ENCODE measurements around the gene HIVEP3.

HIVEP3 gene

DNA sequence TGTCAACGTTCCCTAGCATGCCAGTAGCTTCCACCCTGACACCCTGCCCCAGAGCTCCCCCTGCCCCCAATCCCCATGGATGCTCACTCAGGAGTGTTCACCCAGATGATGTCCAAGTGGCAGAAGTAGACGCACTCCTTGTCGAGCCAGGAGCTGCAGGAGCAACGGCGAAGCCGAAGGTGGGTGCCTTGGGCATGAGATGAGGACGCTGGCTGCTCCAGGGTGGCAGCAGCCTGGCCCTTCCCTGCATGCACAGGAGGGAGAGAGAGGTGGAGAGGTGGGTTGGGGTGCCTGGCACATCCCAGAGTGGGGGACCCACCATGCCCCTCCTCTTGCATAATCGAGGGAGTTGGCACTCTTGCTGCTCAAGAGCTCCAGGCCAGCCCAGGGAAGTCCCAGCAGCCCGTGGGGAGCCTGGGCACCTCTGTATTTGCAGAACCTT, 434.7 kb downstream of the HIVEP3 start:
- DNase-seq (no peak), ATAC-seq (ENCODE audit: insufficient read depth, low read depth) (no peak)
- Histone ChIP-seq H3K9me3 (ENCODE audit: insufficient read depth, low read length, severe bottlenecking) (no peaks in the 10 kb centered on the region), H3K27me3 (ENCODE audit: insufficient read depth, low read length, poor library complexity) (peaks cover 9% of the 10 kb centered on the region), H3K4me1 (ENCODE audit: insufficient read depth, low read length) (0 out of 2 replicates have a peak, but pooled peaks cover 4% of the 10 kb centered on the region), H3K36me3 (ENCODE audit: insufficient read depth, low read length) (no peaks in the 10 kb centered on the region), H2AFZ (ENCODE audit: low read depth, low read length) (no peak overlapping the region), H3K4me2 (ENCODE audit: insufficient read depth, low read length) (no peak overlapping the region), H3K9ac (ENCODE audit: low read depth, low read length) (no peak overlapping the region), H3K27ac (ENCODE audit: low read length) (no peak overlapping the region), H4K20me1 (ENCODE audit: insufficient read depth, low read length) (peaks cover 14% of the 10 kb centered on the region), H3K4me3 (ENCODE audit: low read depth in 1 of 2, low read length in 2 of 2) (no peak overlapping the region), H3K79me2 (ENCODE audit: insufficient read depth, low read length) (no peaks in the 10 kb centered on the region)
- TF ChIP-seq, protein P1, sequence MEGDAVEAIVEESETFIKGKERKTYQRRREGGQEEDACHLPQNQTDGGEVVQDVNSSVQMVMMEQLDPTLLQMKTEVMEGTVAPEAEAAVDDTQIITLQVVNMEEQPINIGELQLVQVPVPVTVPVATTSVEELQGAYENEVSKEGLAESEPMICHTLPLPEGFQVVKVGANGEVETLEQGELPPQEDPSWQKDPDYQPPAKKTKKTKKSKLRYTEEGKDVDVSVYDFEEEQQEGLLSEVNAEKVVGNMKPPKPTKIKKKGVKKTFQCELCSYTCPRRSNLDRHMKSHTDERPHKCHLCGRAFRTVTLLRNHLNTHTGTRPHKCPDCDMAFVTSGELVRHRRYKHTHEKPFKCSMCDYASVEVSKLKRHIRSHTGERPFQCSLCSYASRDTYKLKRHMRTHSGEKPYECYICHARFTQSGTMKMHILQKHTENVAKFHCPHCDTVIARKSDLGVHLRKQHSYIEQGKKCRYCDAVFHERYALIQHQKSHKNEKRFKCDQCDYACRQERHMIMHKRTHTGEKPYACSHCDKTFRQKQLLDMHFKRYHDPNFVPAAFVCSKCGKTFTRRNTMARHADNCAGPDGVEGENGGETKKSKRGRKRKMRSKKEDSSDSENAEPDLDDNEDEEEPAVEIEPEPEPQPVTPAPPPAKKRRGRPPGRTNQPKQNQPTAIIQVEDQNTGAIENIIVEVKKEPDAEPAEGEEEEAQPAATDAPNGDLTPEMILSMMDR (IDR thresholded peaks at IDR 0.05; ENCODE audit: borderline replicate concordance, extremely low read depth, low read length, poor library complexity, severe bottlenecking) = no peak
- no peak for TF ChIP-seq EZH2 (IDR thresholded peaks at IDR 0.05; ENCODE audit: borderline replicate concordance, low read depth, low read length, severe bottlenecking)

DNA sequence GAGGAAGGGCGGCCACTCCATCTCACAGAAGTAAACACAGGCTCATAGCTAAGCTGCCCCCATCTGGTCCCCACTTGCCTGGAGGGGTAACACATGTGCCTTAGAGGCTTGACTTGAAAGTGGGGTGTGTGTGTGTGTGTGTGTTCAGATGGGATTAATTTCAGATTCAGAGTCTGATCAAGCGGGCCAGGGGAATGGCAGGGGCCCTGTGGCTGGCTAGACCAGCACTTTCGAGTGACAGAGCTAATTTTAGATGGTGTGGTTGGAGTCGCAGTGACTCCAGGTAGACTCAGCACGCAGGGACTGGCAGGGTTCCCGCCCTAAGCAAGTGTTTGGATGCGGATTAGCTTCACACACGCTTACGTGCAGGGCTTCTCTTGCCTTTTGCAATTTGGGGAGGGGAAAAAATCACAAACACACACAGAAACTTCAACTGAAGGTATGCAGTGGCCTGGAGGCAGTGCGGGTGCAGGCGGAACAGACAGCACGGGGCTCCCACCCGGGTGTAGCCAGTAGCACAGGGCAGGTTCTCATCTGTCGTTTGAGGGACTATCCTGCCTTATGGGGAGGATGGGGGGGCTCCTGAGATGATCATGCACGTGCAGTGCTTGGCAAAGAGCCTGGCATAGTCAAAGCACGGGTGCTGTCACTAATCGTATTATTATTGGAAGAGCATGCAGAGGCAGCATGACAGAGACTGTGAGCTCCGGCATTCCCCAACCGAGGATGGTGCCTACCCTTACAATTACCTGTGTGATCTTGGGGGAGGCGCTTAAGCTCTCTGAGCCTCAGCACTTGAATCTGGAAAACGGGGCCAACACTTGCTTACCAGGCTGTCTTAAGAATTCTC, 435.5 kb downstream of the HIVEP3 start:
- 0 out of 2 replicates have a peak, but pooled peaks cover 4% of the 10 kb centered on the region for H3K4me1 ChIP-seq (ENCODE audit: insufficient read depth, low read length)
- H3K4me3 ChIP-seq (ENCODE audit: low read depth in 1 of 2, low read length in 2 of 2) = no peak overlapping the region
- H3K36me3 ChIP-seq (ENCODE audit: insufficient read depth, low read length) = no peaks in the 10 kb centered on the region
- no peak overlapping the region for H3K27ac ChIP-seq (ENCODE audit: low read length)
- peaks cover 14% of the 10 kb centered on the region for H4K20me1 ChIP-seq (ENCODE audit: insufficient read depth, low read length)
- peaks cover 12% of the 10 kb centered on the region for H3K27me3 ChIP-seq (ENCODE audit: insufficient read depth, low read length, poor library complexity)
- DNase-seq = no peak
- H3K9ac ChIP-seq (ENCODE audit: low read depth, low read length) = no peak overlapping the region
- no peak overlapping the region for H3K4me2 ChIP-seq (ENCODE audit: insufficient read depth, low read length)
- no peak for ATAC-seq (ENCODE audit: insufficient read depth, low read depth)
- TF ChIP-seq, protein P1 (IDR thresholded peaks at IDR 0.05; ENCODE audit: borderline replicate concordance, extremely low read depth, low read length, poor library complexity, severe bottlenecking) = no peak
- TF ChIP-seq EZH2 (IDR thresholded peaks at IDR 0.05; ENCODE audit: borderline replicate concordance, low read depth, low read length, severe bottlenecking) = no peak
- H2AFZ ChIP-seq (ENCODE audit: low read depth, low read length) = no peak overlapping the region
- H3K79me2 ChIP-seq (ENCODE audit: insufficient read depth, low read length) = no peaks in the 10 kb centered on the region
- H3K9me3 ChIP-seq (ENCODE audit: insufficient read depth, low read length, severe bottlenecking) = no peaks in the 10 kb centered on the region

DNA sequence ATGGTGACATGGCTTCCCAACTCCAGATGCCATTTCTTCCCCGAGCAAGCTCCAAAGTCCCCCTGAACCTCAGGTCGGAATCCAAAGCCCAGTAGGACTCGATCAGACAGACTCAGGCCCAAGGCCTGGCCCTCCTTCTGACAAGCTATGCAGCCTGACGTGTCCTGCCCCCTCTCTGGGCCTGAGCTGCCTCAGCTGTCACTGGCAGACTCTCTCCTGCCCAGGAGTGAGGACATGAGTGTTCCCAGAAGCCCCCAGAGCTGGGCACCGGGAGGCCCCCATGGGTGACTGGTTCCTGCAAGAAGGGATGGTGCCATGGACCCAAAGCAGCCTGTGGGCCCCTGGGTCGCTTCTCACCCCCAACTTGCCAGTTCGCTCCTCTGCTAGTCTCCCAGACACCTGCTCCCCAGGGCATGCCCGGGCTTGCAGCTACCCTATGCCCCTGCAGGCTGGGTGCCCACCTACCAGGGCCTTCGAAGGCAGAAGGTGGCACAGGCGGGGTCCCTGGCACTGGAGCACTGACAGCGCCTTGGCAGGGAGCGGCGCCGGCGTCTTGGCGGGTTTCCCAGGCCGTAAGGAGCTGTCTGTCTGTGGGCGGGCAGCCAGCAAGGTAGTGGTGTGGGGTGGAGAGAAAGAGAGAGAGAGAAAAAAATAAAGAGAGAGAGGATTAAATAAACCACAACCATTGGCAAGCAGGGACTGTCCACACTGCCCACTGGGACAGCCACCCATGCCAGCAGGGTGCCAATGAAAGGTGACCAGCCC, 436.5 kb downstream of the HIVEP3 start:
- 0 out of 2 replicates have a peak, but pooled peaks cover 4% of the 10 kb centered on the region for H3K4me1 ChIP-seq (ENCODE audit: insufficient read depth, low read length)

More for the DNA sequence above, 436.5 kb downstream of the HIVEP3 start:
- H2AFZ ChIP-seq (ENCODE audit: low read depth, low read length) = no peak overlapping the region
- no peaks in the 10 kb centered on the region for H3K79me2 ChIP-seq (ENCODE audit: insufficient read depth, low read length)
- no peak overlapping the region for H3K27ac ChIP-seq (ENCODE audit: low read length)
- H3K36me3 ChIP-seq (ENCODE audit: insufficient read depth, low read length) = no peaks in the 10 kb centered on the region
- peaks cover 14% of the 10 kb centered on the region for H4K20me1 ChIP-seq (ENCODE audit: insufficient read depth, low read length)
- no peak overlapping the region for H3K4me2 ChIP-seq (ENCODE audit: insufficient read depth, low read length)
- no peak overlapping the region for H3K4me3 ChIP-seq (ENCODE audit: low read depth in 1 of 2, low read length in 2 of 2)
- H3K9me3 ChIP-seq (ENCODE audit: insufficient read depth, low read length, severe bottlenecking) = no peaks in the 10 kb centered on the region
- peaks cover 8% of the 10 kb centered on the region for H3K27me3 ChIP-seq (ENCODE audit: insufficient read depth, low read length, poor library complexity)
- DNase-seq (peak; percentile 38), ATAC-seq (ENCODE audit: insufficient read depth, low read depth) (peak; percentile 50; the same call in 2 of the 3 replicates)
- TF ChIP-seq, protein P1 (IDR thresholded peaks at IDR 0.05; ENCODE audit: borderline replicate concordance, extremely low read depth, low read length, poor library complexity, severe bottlenecking) = no peak
- TF ChIP-seq EZH2 (IDR thresholded peaks at IDR 0.05; ENCODE audit: borderline replicate concordance, low read depth, low read length, severe bottlenecking) = no peak
- H3K9ac ChIP-seq (ENCODE audit: low read depth, low read length) = no peak overlapping the region

All from DND-41 (cell line).